Upper lobe of right lung (tissue), 1 donor: Measurements from ENCODE around the gene RNF215. TPM values are rescaled to one million over a fixed set of nuclear protein-coding genes. Genes with fewer than 3 reads are reported as not detected.

Source experiments
- ATAC-seq: fragments of 200-7000 bp; cut with Tn5 transposase; one replicate; pipeline ENCODE4 v1.9.1; 2020; ENCODE audit warnings: mild to moderate bottlenecking, moderate library complexity
- DNase-seq: peaks from one replicate; pipeline ENCODE4 v3.0.0-alpha.2; 2020
- H3K27ac ChIP-seq: fragments of 200-600 bp; one replicate; pipeline ENCODE4 v1.8.0; 2022
- H3K27me3 ChIP-seq: fragments of 200-600 bp; one replicate; pipeline ENCODE4 v1.8.0; 2022; ENCODE audit warnings: mild to moderate bottlenecking
- H3K36me3 ChIP-seq: fragments of 200-600 bp; one replicate; pipeline ENCODE4 v1.8.0; 2022
- H3K4me1 ChIP-seq: fragments of 200-600 bp; one replicate; pipeline ENCODE4 v1.8.0; 2022
- H3K4me3 ChIP-seq: fragments of 200-600 bp; one replicate; pipeline ENCODE4 v1.8.0; 2022; ENCODE audit warnings: mild to moderate bottlenecking
- H3K9me3 ChIP-seq: fragments of 200-600 bp; one replicate; pipeline ENCODE4 v1.8.0; 2022
- CTCF ChIP-seq: fragments of 200-600 bp; IDR thresholded peaks from one replicate; pipeline ENCODE4 v1.8.0; 2022; ENCODE audit warnings: antibody characterized with exemption
- intact Hi-C: fragments of 100-400 bp; cut with DNase I; formaldehyde crosslinking; loops from one replicate; pipeline ENCODE4 v1.11.0; 2022
- total RNA-seq: library from RNA; stranded (reverse); fragmentation: NEBNext Ultra II Directional; extraction: Animal tissue kit (Norgen Biotek cat#: 25700); gene quantifications from one replicate; pipeline ENCODE4 v1.2.1, GENCODE V29; 2021
- donor health status: DM: no; HTN: yes; CAD: no; lungs with severe emphysema.

The RNF215 gene
- total RNA-seq, 1 donor from 2014 or later: 16.5 TPM

- no peaks in the 10 kb centered on the region for H3K4me1 ChIP-seq
Observed at GRCh38 chr22:30433227-30433626, 46.0 kb upstream of the RNF215 start.

GRCh38 chr22:30432520-30432919 is 45.3 kb upstream of the RNF215 start:
- Histone ChIP-seq H3K27ac (no peak overlapping the region), H3K36me3 (no peaks in the 10 kb centered on the region), H3K27me3 (no peaks in the 10 kb centered on the region), H3K9me3 (no peaks in the 10 kb centered on the region), H3K4me3 (no peak overlapping the region), H3K4me1 (no peaks in the 10 kb centered on the region)
- DNase-seq (no peak), ATAC-seq (no peak)
- TF ChIP-seq CTCF: no peak
- intact Hi-C loops: no loop called here

More at GRCh38 chr22:30433227-30433626, 46.0 kb upstream of the RNF215 start:
- DNase-seq (no peak), ATAC-seq (no peak)
- Histone ChIP-seq H3K27ac (no peak overlapping the region), H3K36me3 (no peaks in the 10 kb centered on the region), H3K4me3 (no peak overlapping the region), H3K9me3 (no peaks in the 10 kb centered on the region), H3K27me3 (no peaks in the 10 kb centered on the region)
- intact Hi-C loops: no loop called here
- TF ChIP-seq CTCF: no peak

GRCh38 chr22:30432096-30432495 is 44.9 kb upstream of the RNF215 start:
- DNase-seq: no peak
- H3K27ac ChIP-seq: no peak overlapping the region
- no peaks in the 10 kb centered on the region for H3K4me1 ChIP-seq
- H3K4me3 ChIP-seq: no peak overlapping the region
- no peak for TF ChIP-seq CTCF
- no peak for ATAC-seq
- intact Hi-C loops: no loop called here
- H3K36me3 ChIP-seq: no peaks in the 10 kb centered on the region
- H3K9me3 ChIP-seq: no peaks in the 10 kb centered on the region
- H3K27me3 ChIP-seq: no peaks in the 10 kb centered on the region

- H3K9me3 ChIP-seq: no peaks in the 10 kb centered on the region
- intact Hi-C loops: no loop called here
- no peak overlapping the region for H3K4me3 ChIP-seq
- peaks cover 7% of the 10 kb centered on the region for H3K4me1 ChIP-seq
- no peak overlapping the region for H3K27ac ChIP-seq
- no peak for ATAC-seq
- H3K27me3 ChIP-seq: no peaks in the 10 kb centered on the region
- no peak for TF ChIP-seq CTCF
- DNase-seq: no peak
- H3K36me3 ChIP-seq: no peaks in the 10 kb centered on the region
Observed at GRCh38 chr22:30430933-30431332, 43.7 kb upstream of the RNF215 start.

GRCh38 chr22:30429887-30430286 is 42.7 kb upstream of the RNF215 start:
- DNase-seq (no peak), ATAC-seq (no peak)
- Histone ChIP-seq H3K27ac (no peak overlapping the region), H3K4me3 (no peak overlapping the region), H3K27me3 (no peaks in the 10 kb centered on the region), H3K36me3 (no peaks in the 10 kb centered on the region), H3K9me3 (no peaks in the 10 kb centered on the region), H3K4me1 (peaks cover 13% of the 10 kb centered on the region)
- no peak for TF ChIP-seq CTCF
- intact Hi-C loops: no loop called here

GRCh38 chr22:30427871-30428270 is 40.7 kb upstream of the RNF215 start:
- Histone ChIP-seq H3K9me3 (no peaks in the 10 kb centered on the region), H3K36me3 (no peaks in the 10 kb centered on the region), H3K27me3 (no peaks in the 10 kb centered on the region), H3K4me1 (peaks cover 22% of the 10 kb centered on the region), H3K27ac (no peak overlapping the region), H3K4me3 (no peak overlapping the region)
- no peak for ATAC-seq
- intact Hi-C loops: no loop called here
- DNase-seq: no peak
- TF ChIP-seq CTCF: no peak
